B cell (primary cell): ENCODE results near the gene C6orf136. TPM values are rescaled to one million over a fixed set of nuclear protein-coding genes. Genes with fewer than 3 reads are reported as not detected.
"Not testable (repeated sequence)": the region's sequence is repeated elsewhere in the genome, so short reads cannot be mapped to it uniquely, and the experiment has no call there.

Experiments
- ATAC-seq: fragments of 200-7000 bp; cut with Tn5 transposase; one replicate; pipeline ENCODE4 v1.10.0; 2021; ENCODE audit warnings: low read depth, mild to moderate bottlenecking, moderate number of reproducible peaks, moderate library complexity
- CTCF ChIA-PET: fragments of 350-600 bp; sonication (Branson Sonifier 250); formaldehyde crosslinking; loops from one replicate; lab custom pipeline; 2021; ENCODE audit warnings: antibody characterized with exemption, inconsistent platforms; lab: Charles Lee
- POLR2A ChIA-PET: fragments of 350-600 bp; sonication (Branson Sonifier 250); formaldehyde crosslinking; loops from one replicate; lab custom pipeline; 2021; ENCODE audit warnings: antibody characterized with exemption; lab: Charles Lee
- DNase-seq: peaks from one replicate; pipeline ENCODE4 v3.0.0; 2013
- H2AFZ ChIP-seq: 2 replicates; pipeline ENCODE4 v1.6.1; 2012; ENCODE audit warnings: mild to moderate bottlenecking, low read depth, low read length; ENCODE audit not compliant: insufficient read depth, poor library complexity, severe bottlenecking
- H3K27ac ChIP-seq, 2 donors: 1 replicate in 1 of 2; 2 replicates in 1 of 2; pipeline ENCODE4 v1.5.1; 2012 to 2013; ENCODE audit warnings: low read length in 2 of 2, mild to moderate bottlenecking in 2 of 2, moderate library complexity in 1 of 2
- H3K27me3 ChIP-seq, 4 experiments: fragments of 200-600 bp in 1 of 4; sonication (generic) in 1 of 4; replicated peaks in 1 of 4; 1 replicate in 2 of 4; 2 replicates in 2 of 4; pipeline versions ENCODE4 v1.6.1 to v1.7.0; 2013 to 2016; ENCODE audit warnings: low read length in 3 of 4, mild to moderate bottlenecking in 2 of 4, mixed read lengths in 1 of 4, moderate library complexity in 1 of 4; ENCODE audit not compliant: insufficient read depth in 4 of 4, control insufficient read depth in 3 of 4; ENCODE audit errors: control extremely low read depth in 1 of 4
- H3K36me3 ChIP-seq, 2 experiments: replicated peaks in 1 of 2; 1 replicate in 1 of 2; 2 replicates in 1 of 2; pipeline versions ENCODE4 v1.6.1 to v1.7.1; 2013; ENCODE audit warnings: low read length in 1 of 2; ENCODE audit not compliant: insufficient read depth in 2 of 2, control insufficient read depth in 1 of 2; ENCODE audit errors: control extremely low read depth in 1 of 2, extremely low read depth in 1 of 2
- H3K4me1 ChIP-seq, 2 donors: fragments of 200-600 bp in 1 of 2; sonication (generic) in 1 of 2; 1 replicate in 1 of 2; 2 replicates in 1 of 2; pipeline versions ENCODE4 v1.5.1 to v1.6.1; 2013 to 2017; ENCODE audit warnings: low read length in 2 of 2; ENCODE audit not compliant: control insufficient read depth in 2 of 2, insufficient read depth in 2 of 2
- H3K4me2 ChIP-seq: replicated peaks from 2 replicates; pipeline ENCODE3; 2012; ENCODE audit warnings: mild to moderate bottlenecking, low read depth, low read length; ENCODE audit not compliant: poor library complexity, severe bottlenecking
- H3K4me3 ChIP-seq, 5 experiments: fragments of 200-600 bp in 1 of 5; sonication (generic) in 1 of 5; 1 replicate in 3 of 5; 2 replicates in 2 of 5; pipeline versions ENCODE4 v1.5.1 to v1.7.0; 2011 to 2016; ENCODE audit warnings: low read length in 4 of 5, mild to moderate bottlenecking in 4 of 5, low read depth in 2 of 5, control low read depth in 1 of 5, moderate library complexity in 1 of 5; ENCODE audit not compliant: insufficient read depth in 1 of 5; ENCODE audit errors: control extremely low read depth in 1 of 5, extremely low read depth in 1 of 5
- H3K79me2 ChIP-seq: fragments of 200-600 bp; sonication (generic); one replicate; pipeline ENCODE4 v1.6.0; 2016; ENCODE audit warnings: low read length; ENCODE audit not compliant: control insufficient read depth, insufficient read depth
- H3K9ac ChIP-seq: fragments of 200-600 bp; sonication (generic); 2 replicates; pipeline ENCODE4 v1.6.1; 2017; ENCODE audit warnings: mild to moderate bottlenecking, low read length, moderate library complexity
- H3K9me3 ChIP-seq, 3 donors: one replicate each; pipeline versions ENCODE4 v1.6.1 to v1.7.1; 2013; ENCODE audit warnings: low read length in 2 of 3; ENCODE audit not compliant: control insufficient read depth in 2 of 3, insufficient read depth in 1 of 3; ENCODE audit errors: control extremely low read depth in 1 of 3
- H4K20me1 ChIP-seq: 2 replicates; pipeline ENCODE4 v1.6.0; 2012; ENCODE audit warnings: mild to moderate bottlenecking, low read length; ENCODE audit not compliant: insufficient read depth, control insufficient read depth, poor library complexity, severe bottlenecking
- H3K27ac Mint-ChIP-seq: one replicate; pipeline ENCODE4 v1.8.0; 2021; ENCODE audit warnings: mixed read lengths
- H3K27me3 Mint-ChIP-seq: one replicate; pipeline ENCODE4 v1.8.0; 2021; ENCODE audit warnings: mixed read lengths
- H3K4me1 Mint-ChIP-seq: one replicate; pipeline ENCODE4 v1.8.0; 2021; ENCODE audit warnings: mixed read lengths
- H3K4me3 Mint-ChIP-seq: one replicate; pipeline ENCODE4 v1.8.0; 2021; ENCODE audit warnings: mixed read lengths
- H3K9me3 Mint-ChIP-seq: one replicate; pipeline ENCODE4 v1.8.0; 2022; ENCODE audit warnings: mixed read lengths; ENCODE audit not compliant: insufficient read depth
- WGBS: methylation state at CpG from one replicate; pipeline ENCODE4 v1.1.5; 2013; ENCODE audit warnings: missing lambda C conversion rate; ENCODE audit not compliant: insufficient coverage; 5-methylcytosine and 5-hydroxymethylcytosine counted together
- intact Hi-C: fragments of 100-400 bp; cut with micrococcal nuclease; formaldehyde crosslinking; loops from one replicate; pipeline ENCODE4 v1.10.0; 2022
- polyA plus RNA-seq: library from polyadenylated mRNA; depleted of rRNA; stranded (reverse); fragments of >200 nt; gene quantifications from 2 replicates; pipeline ENCODE4 v1.2.3, GENCODE V29; 2012
- total RNA-seq, 2 donors: library from RNA; stranded (reverse); fragments of 120-200 nt in 1 of 2; gene quantifications; 1 replicate in 1 of 2; 2 replicates in 1 of 2; pipeline versions ENCODE4 v1.2.3 to v1.2.4, GENCODE V29; 2013 to 2022
- TF ChIP-seq, protein P1 (sequence below): fragments of 200-600 bp; IDR thresholded peaks from one replicate; pipeline ENCODE4 v1.8.0; 2022; ENCODE audit warnings: antibody characterized with exemption, mild to moderate bottlenecking

The C6orf136 gene
- total and polyA plus RNA-seq, 2 donors (not counting 1 experiment from before 2014, with no cell fraction given) = 36.6 to 37.2 TPM

DNA sequence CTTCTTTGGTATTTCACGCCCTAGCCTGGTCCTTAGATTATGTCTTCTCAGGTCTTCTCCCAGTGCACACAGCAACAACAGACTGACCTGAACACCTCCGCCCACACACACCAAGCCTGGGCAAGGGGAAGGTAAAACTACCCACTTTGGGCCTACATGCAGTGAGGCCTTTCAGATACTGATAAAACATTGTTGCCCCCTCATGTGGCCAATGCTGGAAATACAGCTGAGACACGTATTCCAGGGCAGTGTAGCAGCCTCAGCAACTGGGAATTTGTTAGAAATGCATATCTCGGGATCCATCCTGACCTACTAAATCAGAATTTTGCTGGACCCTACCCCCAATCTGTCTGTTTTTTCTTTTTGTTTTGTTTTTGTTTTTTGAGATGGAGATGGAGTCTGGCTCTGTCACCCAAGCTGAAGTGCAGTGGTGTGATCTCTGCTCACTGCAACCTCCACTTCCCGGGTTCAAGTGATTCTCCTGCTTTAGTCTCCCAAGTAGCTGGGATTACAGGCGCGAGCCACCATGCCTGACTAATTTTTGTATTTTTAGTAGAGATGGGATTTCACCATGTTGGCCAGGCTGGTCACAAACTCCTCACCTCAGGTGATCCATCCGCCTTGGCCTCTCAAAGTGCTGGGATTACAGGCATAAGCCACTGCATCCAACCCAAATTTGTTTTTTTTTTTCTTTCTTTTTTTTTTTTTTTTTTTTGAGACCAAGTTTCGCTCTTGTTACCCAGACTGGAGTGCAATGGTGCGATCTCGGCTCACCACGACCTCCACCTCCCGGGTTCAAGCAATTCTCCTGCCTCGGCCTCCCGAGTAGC is 49.4 kb upstream of the C6orf136 start:
- H2AFZ ChIP-seq, H3K27me3 Mint-ChIP-seq, H3K79me2 ChIP-seq, H3K4me1 ChIP-seq, H3K4me2 ChIP-seq, H3K9ac ChIP-seq, H3K4me3 ChIP-seq, H3K9me3 Mint-ChIP-seq, H3K27me3 ChIP-seq, H3K27ac ChIP-seq, H3K4me1 Mint-ChIP-seq, H3K9me3 ChIP-seq, H3K4me3 Mint-ChIP-seq: not testable (repeated sequence)
- H3K36me3 ChIP-seq = peaks cover 8 to 35% of the 10 kb centered on the region in 2 experiments
- DNase-seq (peak; percentile 85), ATAC-seq (peak; percentile 93)
- CTCF ChIA-PET = interaction anchor here (0.7 to 12.2 kb wide), 39 partner anchors 9 to 490 kb away, joined by 3 to 295 read pairs (median 5); partner anchors contain the start of genes ABCF1, ATAT1, GNL1 and MRPS18B
- POLR2A ChIA-PET = interaction anchor here (0.7 to 2.1 kb wide), 8 partner anchors 18 to 540 kb away, joined by 3 to 11 read pairs (median 6); partner anchors contain the start of gene PPP1R10
- intact Hi-C loops = loop anchor here (1.0 to 2.0 kb wide), 3 partner anchors 17 to 55 kb away; partner anchors contain the start of gene ABCF1
- WGBS = 72% methylated on average over 8 of the region's 15 CpGs
- TF ChIP-seq, protein P1, sequence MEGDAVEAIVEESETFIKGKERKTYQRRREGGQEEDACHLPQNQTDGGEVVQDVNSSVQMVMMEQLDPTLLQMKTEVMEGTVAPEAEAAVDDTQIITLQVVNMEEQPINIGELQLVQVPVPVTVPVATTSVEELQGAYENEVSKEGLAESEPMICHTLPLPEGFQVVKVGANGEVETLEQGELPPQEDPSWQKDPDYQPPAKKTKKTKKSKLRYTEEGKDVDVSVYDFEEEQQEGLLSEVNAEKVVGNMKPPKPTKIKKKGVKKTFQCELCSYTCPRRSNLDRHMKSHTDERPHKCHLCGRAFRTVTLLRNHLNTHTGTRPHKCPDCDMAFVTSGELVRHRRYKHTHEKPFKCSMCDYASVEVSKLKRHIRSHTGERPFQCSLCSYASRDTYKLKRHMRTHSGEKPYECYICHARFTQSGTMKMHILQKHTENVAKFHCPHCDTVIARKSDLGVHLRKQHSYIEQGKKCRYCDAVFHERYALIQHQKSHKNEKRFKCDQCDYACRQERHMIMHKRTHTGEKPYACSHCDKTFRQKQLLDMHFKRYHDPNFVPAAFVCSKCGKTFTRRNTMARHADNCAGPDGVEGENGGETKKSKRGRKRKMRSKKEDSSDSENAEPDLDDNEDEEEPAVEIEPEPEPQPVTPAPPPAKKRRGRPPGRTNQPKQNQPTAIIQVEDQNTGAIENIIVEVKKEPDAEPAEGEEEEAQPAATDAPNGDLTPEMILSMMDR = peak; percentile 80
- peak overlapping the region; percentile 62 for H3K27ac Mint-ChIP-seq
- peaks cover 18% of the 10 kb centered on the region for H4K20me1 ChIP-seq
